H7 (cell line): ENCODE data around the gene S100A2. TPM values are rescaled to one million over a fixed set of nuclear protein-coding genes. Genes with fewer than 3 reads are reported as not detected.
"Not testable (repeated sequence)": the region's sequence is repeated elsewhere in the genome, so short reads cannot be mapped to it uniquely, and the experiment has no call there.

Experiments used
- DNase-seq: peaks from one replicate; pipeline ENCODE4 v3.0.0; 2012
- H3K27me3 ChIP-seq: 2 replicates; pipeline ENCODE4 v1.6.0; 2011; ENCODE audit warnings: mild to moderate bottlenecking, low read length; ENCODE audit not compliant: control insufficient read depth, insufficient read depth
- H3K36me3 ChIP-seq: replicated peaks from 2 replicates; pipeline ENCODE4 v1.5.1; 2011; ENCODE audit warnings: low read length; ENCODE audit not compliant: control insufficient read depth, insufficient read depth
- H3K4me3 ChIP-seq: 2 replicates; pipeline ENCODE4 v1.5.1; 2011; ENCODE audit warnings: low read depth, mild to moderate bottlenecking, control low read depth, low read length, moderate library complexity; ENCODE audit not compliant: insufficient read depth
- total RNA-seq: library from RNA; depleted of rRNA; stranded (reverse); fragments of >200 nt; shearing (Covaris generic); gene quantifications from 2 replicates; pipeline ENCODE4 v1.2.3, GENCODE V29; 2014

Gene S100A2
- total RNA-seq, 1 experiment from 2014 or later, result 0.94 TPM

DNA sequence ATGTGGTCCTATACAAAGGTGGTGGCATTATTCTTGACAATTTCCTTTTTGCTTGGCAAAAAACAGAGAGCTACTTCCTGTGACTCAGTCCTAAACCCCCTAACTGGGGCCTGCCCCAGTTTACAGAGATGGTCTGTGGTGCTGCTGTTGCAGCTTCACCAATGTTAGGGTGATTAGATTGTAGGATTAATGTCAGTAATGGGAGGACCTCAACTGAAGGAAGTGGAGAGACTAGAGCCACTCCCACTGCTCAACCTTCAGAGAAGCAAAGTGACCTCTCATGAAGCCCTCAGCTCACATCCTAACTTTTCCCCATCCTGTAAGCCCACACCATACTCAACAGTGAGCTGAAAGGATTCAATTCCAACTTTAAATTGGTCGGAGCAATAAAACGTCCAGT is 33.5 kb downstream of the S100A2 start:
- peaks cover 3% of the 10 kb centered on the region for H3K27me3 ChIP-seq
- no peaks in the 10 kb centered on the region for H3K36me3 ChIP-seq
- H3K4me3 ChIP-seq, result no peak overlapping the region
- peak; percentile 22 for DNase-seq

DNA sequence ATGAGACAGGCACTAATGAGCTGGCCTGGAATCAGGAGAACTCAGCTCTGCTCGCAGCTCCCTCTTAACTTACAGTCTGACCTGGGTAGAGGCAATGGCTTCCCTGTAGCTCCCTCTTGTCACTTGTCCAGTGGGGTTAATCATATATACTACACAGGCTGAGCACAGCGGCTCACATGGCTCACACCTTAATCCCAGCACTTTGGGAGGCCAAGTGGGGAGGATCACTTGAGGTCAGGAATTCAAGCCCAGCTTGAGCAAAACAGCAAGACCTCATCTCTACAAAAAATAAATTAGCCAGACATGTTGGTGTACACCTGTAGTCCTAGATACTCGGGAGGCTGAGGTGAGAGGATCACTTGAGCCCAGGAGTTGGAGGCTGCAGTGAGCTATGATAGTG is 34.0 kb downstream of the S100A2 start:
- H3K36me3 ChIP-seq, result no peaks in the 10 kb centered on the region
- no peak overlapping the region for H3K4me3 ChIP-seq
- DNase-seq, result no peak
- H3K27me3 ChIP-seq, result peaks cover 3% of the 10 kb centered on the region

DNA sequence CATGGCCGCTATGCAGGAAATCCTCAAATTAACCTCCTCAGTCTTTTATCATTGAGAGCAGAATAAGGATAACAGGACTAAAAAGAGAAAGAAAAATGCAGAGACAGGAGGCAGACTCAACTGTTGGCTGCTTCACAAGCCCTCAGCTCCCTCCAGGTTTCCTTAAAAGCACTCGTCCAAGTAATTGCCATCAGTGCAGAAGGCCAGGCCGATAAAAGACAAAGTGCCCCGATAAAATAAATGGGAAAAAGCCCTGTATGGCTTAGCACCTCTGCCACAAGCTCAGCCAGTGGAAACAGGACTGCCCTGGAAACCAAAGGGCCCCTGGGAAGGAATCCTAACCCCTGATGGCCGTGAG is 38.0 kb downstream of the S100A2 start:
- no peaks in the 10 kb centered on the region for H3K36me3 ChIP-seq
- no peak for DNase-seq
- no peak overlapping the region for H3K4me3 ChIP-seq
- H3K27me3 ChIP-seq, result no peaks in the 10 kb centered on the region; the same call in 1 of the 2 replicates

DNA sequence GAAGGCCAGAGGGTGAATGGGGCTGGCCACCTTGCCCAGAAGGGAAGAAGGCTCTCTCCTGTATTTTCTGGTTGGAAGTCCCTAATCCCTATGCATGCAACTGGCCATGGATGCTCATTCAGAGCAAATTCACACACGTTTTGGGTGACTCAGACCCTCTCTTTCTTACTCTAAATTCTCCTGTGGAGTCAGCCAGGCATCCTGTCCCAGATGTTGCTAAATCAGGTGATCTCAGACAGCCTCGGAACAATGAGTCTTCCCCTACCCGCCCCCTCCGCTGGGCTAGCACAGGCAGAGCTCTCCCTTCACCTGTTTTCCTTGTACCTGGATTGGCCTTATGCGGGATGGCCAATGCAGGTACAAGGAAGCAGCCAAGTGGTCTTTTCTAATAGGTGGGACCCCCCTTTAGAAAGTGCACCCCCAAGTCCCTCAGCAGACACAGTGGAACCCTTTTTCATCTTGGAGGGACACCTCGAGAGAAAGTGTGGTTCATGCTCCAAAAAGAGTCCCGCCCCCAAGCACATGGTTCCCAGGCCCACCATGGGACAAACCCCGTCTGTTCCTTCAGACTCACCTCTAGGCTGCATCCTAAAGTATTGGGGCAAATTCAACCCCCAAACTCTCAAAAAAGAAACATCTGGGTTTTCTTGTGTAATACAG is 38.5 kb downstream of the S100A2 start:
- H3K36me3 ChIP-seq, result no peaks in the 10 kb centered on the region
- no peak overlapping the region for H3K4me3 ChIP-seq
- peak; percentile 63 for DNase-seq
- H3K27me3 ChIP-seq, result no peaks in the 10 kb centered on the region; the same call in 1 of the 2 replicates

DNA sequence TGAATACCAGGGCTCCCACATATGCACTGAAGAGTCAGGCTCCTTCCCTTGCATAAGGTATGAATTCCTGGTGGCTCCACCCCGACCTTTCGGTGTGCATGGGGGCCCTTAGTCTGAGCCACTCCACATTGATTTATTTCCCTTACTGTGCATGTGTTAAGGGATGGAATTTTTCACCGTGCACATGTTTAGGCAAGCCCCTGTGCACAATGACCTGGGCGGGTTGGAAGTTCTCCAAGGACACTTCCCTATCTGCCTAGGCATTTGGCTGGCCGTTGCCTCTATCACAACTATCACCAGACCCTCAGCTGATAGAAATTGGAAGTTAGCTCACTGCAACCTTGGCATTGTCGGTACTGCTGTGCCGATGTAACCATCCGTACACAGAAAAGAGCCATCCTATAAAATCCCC is 39.5 kb downstream of the S100A2 start:
- no peaks in the 10 kb centered on the region for H3K36me3 ChIP-seq
- no peak overlapping the region for H3K4me3 ChIP-seq
- no peak for DNase-seq
- no peaks in the 10 kb centered on the region; the same call in 1 of the 2 replicates for H3K27me3 ChIP-seq

DNA sequence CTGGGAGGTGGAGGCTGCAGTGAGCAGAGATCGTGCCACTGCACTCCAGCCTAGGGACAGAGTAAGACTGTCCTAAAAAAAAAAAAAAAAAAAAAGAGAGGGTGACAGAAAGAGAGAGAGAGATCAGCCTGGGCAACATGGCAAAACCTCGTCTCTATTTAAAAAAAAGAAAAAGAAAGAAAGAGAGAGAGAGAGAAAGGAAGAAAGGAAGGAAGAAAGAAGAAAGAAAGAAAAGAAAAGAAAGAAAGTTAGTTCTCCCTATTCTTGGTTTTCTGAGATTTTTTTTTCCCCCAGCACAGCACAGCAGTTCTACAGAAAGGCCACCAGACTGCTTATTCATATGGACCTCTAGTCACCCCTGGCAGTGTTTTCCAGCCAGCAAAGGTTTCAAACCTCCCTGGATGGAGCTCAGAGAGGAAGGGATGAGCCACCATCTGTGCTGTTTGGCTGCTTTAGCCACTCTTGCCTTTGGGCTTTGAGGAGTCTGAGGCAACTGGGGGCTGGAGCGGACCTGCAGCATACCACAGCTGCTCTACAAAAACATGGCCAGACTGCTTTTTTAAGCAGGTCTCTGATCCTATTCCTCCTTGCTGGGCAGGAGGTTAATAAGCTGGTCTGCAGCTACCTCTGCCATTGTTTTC is 40.4 kb downstream of the S100A2 start:
- Histone ChIP-seq H3K4me3 (no peak overlapping the region), H3K27me3 (no peaks in the 10 kb centered on the region; the same call in 1 of the 2 replicates), H3K36me3 (no peaks in the 10 kb centered on the region)
- DNase-seq, result no peak

DNA sequence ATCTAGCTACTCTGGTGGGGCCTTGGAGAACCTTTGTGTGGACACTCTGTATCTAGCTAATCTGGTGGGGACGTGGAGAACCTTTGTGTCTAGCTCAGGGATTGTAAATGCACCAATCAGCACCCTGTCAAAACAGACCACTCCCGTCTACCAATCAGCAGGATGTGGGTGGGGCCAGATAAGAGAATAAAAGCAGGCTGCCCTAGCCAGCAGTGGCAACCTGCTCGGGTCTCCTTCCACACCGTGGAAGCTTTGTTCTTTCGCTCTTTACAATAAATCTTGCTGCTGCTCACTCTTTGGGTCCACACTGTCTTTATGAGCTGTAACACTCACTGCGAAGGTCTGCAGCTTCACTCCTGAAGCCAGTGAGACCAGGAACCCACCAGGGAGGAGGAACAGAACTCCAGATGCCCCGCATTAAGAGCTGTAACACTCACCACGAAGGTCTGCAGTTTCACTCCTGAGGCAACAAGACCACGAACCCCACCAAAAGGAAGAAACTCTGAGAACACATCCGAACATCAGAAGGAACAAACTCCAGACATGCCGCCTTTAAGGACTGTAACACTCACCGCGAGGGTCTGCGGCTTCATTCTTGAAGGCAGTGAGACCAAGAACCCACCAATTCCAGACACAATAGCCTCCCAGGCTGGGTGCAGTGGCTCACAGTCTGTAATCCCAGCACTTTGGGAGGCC is 43.1 kb downstream of the S100A2 start:
- DNase-seq, H3K36me3 ChIP-seq, H3K4me3 ChIP-seq, H3K27me3 ChIP-seq: not testable (repeated sequence)

DNA sequence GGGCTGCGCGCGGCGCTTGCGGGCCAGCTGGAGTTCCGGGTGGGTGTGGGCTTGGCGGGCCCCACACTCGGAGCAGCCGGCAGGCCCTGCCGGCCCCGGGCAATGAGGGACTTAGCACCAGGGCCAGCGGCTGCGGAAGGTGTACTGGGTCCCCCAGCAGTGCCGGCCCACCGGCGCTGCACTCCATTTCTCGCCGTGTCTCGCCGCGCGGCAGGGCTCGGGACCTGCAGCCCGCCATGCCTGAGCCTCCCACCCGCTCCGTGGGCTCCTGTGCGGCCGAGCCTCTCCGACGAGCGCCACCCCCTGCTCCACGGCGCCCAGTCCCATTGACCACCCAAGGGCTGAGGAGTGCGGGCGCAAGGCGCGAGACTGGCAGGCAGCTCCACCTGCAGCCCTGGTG is 43.8 kb downstream of the S100A2 start:
- not testable (repeated sequence) for H3K4me3 ChIP-seq, H3K27me3 ChIP-seq, DNase-seq, H3K36me3 ChIP-seq

DNA sequence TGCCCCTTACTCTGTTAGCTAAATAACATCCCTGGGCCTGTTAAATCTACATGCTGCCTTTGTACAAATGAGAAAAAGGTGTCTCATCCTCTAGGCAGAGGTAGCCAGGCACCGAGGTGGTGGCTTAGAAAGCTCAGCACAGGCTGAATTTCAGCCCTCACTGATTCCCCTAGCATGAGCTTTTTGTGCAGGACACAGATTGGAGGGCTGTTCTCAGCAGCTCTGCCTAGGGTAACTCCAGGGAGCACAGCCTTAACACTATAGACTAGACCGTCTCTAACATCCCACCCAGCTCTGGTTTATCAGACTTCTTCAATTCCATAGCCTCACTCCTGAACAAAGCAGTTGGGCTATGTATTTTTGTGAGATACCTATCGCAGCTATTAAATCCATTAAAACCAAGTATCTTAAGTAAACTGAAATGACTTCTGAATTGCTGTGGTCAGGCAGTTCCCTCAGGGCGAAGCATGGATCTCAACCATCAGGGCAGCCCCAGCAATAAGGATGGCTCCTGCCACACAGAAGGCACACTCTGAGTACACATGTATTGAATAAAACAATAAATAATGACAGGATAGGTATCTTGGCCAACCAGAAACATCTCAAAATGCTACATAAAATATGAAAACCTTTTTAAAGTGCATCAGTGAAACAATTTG is 44.7 kb downstream of the S100A2 start:
- H3K36me3 ChIP-seq, result no peaks in the 10 kb centered on the region
- no peak overlapping the region for H3K4me3 ChIP-seq
- DNase-seq, result peak; percentile 36
- H3K27me3 ChIP-seq, result peaks cover 12% of the 10 kb centered on the region

DNA sequence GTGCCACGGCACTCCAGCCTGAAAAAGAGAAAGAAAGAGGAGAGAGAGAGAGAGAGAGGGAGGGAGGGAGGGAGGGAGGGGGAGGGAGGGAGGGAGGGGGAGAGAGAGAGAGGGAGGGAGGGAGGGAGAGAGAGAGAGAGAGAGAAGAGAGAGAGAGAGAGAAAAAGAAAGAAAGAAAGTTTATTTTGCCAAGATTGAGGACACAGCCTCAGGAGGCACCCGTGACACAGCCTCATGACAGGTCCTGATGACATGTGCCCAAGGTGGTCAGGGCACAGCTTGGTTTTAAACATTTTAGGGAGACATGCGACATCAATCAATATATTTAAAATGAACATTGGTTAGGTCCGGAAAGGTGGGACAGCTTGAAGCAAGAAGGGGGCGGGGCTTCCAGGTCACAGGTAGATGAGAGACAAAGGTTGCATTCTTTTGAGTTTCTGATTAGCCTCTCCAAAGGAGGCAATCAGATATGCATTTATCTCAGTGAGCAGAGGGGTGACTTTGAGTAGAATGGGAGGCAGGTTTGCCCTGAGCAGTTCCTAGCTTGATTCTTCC is 45.4 kb downstream of the S100A2 start:
- H3K4me3 ChIP-seq, H3K36me3 ChIP-seq, DNase-seq: not testable (repeated sequence)
- peaks cover 19% of the 10 kb centered on the region for H3K27me3 ChIP-seq

DNA sequence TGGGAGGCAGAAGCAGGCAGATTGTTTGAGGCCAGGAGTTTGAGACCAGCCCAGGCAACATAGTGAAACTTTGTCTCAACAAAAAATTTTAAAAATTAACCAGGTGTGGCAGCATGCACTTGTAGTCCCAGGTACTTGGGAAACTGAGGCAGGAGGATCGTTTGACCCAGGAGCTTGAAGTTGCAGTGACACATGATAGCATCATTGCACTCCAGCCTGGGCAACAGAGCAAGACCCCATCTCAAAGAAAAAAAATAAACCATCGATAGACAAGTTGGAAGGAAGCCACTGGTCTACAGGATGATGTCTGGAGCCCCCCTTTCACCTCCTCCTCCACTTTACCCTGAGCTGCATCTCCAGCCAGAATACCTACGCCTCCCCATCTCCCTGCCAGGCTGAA is 46.4 kb downstream of the S100A2 start:
- H3K4me3 ChIP-seq, result no peak overlapping the region
- H3K36me3 ChIP-seq, result no peaks in the 10 kb centered on the region
- no peak for DNase-seq
- H3K27me3 ChIP-seq, result peaks cover 19% of the 10 kb centered on the region

DNA sequence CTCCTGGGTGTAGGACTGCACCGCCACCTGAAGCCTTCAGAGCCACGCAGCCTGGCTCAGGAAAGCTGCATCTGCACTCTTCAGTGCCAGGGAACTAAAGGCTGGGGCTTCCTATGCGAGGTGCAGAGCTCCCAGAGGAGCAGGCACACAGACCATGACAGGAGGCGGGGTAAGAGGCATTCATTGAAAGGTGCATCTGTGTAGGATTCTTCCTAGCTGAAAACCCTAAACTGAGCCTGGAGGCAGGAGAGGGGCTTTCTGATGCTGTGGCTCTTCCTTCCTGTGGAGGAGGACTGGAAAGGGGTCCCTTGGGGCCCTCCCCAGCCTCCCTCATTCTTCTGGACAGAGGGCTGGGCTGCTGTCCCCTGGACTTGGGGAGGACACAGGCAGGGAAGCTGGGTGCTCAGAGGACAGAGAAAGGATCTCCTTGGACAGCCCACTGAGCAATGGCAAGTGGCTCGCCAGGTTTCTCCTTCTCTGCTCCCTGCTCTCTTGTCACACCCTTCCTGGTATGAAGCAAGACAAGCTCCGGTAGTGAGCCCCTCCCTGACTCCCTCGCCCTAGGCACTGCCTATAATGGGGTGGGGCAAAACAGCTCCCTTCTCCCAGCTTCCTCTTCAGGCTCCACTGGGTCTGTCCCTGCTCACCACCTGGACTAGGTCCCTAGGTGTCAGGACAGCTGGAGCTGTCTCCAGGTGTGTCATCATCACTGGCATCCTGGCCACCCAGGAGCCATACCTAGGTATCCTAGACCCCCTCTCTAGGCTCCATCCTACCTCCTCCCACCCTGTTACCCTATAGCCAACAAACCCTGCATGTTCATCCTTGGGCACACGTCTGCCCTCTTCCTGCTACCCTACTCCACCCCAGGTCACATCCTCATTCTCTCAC is 49.9 kb downstream of the S100A2 start:
- no peak overlapping the region for H3K4me3 ChIP-seq
- peak; percentile 29 for DNase-seq
- H3K27me3 ChIP-seq, result peaks cover 21% of the 10 kb centered on the region
- no peaks in the 10 kb centered on the region for H3K36me3 ChIP-seq

DNA sequence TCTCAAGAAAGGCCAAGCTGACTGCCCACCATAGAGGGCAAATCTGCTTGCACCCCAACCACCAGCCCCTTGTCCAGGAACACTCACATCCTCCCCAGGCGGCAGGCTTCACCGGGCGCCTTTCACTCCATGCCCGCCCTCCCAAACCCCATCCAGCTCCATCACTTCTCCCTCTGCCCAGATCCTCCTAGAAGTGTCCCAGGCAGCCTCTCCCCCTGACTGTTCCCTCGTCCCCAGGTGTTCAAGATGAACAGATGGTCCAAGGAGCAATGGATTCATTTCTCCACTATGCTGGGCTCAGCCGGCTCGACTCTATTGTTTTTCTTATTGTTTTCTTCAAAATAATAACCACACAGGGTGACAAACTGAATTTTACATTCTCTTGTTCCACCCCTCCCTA is 52.0 kb downstream of the S100A2 start:
- peaks cover 14% of the 10 kb centered on the region for H3K27me3 ChIP-seq
- no peaks in the 10 kb centered on the region for H3K36me3 ChIP-seq
- DNase-seq, result no peak
- H3K4me3 ChIP-seq, result no peak overlapping the region

DNA sequence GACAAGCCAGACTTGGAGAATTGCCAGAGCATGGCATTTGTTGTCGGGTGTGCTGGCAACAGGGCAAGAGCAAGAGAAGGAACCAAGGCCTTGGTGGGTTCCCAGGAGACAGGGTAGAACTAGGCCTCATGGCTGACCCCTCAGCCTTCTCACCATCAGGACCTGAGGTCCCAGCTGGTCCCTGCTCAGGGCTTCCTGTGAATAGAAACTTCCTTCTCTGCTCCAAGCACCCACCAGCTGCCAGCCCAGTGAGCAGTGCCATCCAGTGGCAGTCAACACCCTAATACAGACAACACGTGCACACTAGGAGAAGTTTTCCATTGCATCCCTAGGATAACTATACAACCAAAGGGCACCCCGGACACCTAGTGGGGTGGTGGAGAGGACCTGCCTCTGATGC is 52.6 kb downstream of the S100A2 start:
- DNase-seq, result peak; percentile 19
- Histone ChIP-seq H3K27me3 (peaks cover 14% of the 10 kb centered on the region), H3K4me3 (no peak overlapping the region), H3K36me3 (no peaks in the 10 kb centered on the region)
